ENCODE measurements around the gene ASB17.

DNA sequence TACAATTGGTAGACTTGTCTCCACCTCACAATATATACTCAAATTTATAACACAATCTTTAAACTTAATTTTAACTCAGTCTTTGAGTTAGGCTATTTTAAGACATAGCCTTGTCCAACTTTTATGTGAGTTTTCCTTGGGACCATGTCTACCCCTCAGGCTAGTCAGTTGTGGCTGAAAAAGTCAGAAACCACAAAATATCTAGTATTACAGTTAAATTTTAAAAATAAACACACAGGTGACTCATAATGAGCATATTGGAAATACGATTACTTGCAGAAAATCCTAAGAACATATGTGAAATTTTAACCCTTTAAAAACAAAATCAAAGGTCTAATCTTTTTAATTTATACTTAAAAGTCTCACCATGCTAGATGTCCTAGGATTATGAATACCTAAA lies 4.8 kb upstream of the ASB17 start:
- TF ChIP-seq SUZ12 (IDR thresholded peaks at IDR 0.05; ENCODE audit: extremely low read depth, insufficient read depth, insufficient read length) (no peak), YY1 (IDR thresholded peaks at IDR 0.05; ENCODE audit: insufficient read depth, insufficient read length) (no peak)
